MM.1S (cell line): ENCODE measurements around the gene FUT8.

Experiments
- CTCF ChIP-seq: fragments of 300-600 bp; sonication (generic); IDR thresholded peaks from 2 replicates; pipeline ENCODE4 v1.5.1; 2016; ENCODE audit warnings: antibody characterized with exemption, low read length, mixed read lengths
- EZH2 ChIP-seq: fragments of 300-600 bp; sonication (generic); optimal IDR thresholded peaks from 2 replicates; pipeline ENCODE3; 2017; ENCODE audit warnings: low read depth, mild to moderate bottlenecking, antibody characterized with exemption, low read length, mixed read lengths
- EZH2phosphoT487 ChIP-seq: fragments of 300-600 bp; sonication (generic); IDR thresholded peaks from 2 replicates; pipeline ENCODE4 v1.6.1; 2018; ENCODE audit warnings: antibody characterized with exemption, low read length

DNA sequence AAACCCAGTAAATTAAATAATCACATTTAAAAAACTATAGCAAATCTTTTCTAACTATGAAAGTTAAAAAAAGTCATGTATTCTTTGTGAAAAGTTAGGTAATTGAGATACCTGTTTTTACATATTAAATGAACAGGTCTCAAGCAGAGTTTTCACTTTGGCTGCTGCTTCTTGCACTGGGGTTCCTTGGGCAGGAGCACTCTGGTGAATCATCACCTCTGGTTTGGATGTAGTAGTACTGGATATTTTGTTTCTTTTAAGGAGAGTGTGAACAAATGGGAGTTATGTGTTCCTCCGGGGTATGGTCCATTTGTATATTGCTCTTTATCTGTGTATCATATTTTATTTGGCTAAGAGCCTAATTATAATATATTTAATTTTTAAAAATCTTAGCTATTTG lies 82.7 kb downstream of the FUT8 start:
- TF ChIP-seq CTCF (no peak), EZH2 (no peak), EZH2phosphoT487 (no peak)
